ENCODE results near the gene KCTD12.

KCTD12 gene

DNA sequence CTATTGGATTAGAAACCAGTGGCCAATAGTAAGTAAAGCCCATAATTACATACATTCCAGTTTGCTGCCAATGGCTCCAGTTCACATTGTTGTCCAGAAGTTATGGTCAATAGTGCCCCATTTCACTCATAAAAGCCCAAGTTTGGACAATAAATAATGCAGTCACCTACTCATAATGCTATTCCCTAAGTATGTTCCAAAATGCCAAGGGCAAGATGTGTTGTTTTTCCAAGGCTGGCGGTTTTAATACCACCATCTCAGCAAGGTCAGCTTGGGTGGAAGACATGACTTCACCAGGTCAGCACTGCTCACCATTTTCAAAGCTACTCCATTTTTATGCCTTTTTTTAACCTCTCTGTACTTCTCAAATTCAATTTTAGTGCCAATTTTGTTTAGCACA lies 32.7 kb downstream of the KCTD12 start:
- DNase-seq: no peak

GRCh38 chr13:76852986-76853385 lies 33.2 kb downstream of the KCTD12 start:
- no peak for DNase-seq

DNA sequence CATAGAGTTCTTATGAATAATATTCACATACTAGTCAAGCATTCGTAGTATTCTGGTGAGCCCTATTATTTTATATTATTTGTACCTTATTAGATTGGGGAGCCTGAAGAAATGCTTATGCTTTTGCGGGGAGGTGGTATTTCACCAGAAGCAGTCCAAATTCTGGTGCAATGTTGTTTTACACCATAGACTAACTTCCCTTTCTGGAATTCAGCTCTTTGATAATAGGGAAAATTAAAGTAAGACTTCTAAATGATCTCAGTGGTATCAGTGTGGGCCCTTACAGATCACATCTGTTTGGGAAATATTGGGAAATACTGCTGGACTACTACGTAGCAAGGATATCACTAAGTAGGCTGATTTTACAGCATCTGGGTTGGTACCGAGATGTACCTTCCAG lies 34.2 kb downstream of the KCTD12 start:
- no peak for DNase-seq

DNA sequence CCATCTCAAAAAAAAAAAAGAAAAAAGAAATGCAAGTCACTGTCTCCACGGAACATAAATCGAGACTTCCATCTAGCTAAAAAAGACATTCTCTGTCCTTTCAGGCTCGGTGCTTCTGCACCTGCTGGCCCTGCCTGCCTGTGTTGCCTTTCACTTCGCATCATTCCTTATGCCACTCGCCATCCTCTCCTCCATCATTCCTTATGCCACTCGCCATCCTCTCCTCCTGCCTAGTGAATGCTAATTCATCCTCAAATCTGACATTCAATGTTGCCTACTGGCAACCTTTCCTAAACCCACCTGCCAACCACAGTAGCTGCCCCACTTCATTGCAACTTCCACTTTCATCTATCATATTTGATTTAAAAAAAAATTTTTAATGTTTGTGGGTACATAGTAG lies 36.7 kb downstream of the KCTD12 start:
- DNase-seq: no peak

DNA sequence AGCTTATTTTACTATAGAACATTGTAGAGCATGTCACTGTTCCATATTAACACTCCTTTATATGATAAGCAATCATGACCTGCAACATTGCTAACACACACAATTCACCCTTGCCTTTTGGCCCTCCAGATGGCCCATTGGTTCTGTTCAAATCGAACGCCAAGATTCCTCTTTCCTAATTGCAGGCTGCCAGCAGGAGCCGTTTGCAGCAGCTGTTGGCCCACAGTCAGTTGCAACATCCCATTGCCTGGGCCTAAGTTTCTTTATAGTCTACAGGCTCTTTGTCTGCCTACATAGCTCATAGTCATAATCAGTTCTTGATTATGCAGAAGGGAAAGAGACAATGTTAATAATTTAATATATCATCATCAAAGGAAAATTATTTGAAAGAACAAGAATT lies 37.6 kb downstream of the KCTD12 start:
- no peak for DNase-seq

GRCh38 chr13:76846363-76846762 lies 39.8 kb downstream of the KCTD12 start:
- no peak for DNase-seq

DNA sequence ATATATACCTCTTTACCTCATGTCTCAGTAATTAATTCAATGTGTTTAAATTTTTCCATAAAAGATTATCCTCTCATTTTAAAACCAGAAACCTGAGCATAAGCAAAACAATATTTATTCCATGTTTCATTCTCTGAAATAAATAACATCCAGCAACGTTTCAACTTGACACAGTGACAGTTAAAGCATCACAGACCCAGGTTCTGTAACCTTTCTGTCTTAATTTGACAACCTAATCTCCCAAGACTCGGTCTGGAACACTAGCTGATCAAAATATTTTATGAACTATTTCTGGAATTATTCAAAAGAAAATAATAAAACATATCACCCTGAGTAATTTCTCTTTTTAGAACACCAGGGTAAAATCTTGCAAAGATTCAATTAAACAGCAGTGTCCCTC lies 40.3 kb downstream of the KCTD12 start:
- no peak for DNase-seq

DNA sequence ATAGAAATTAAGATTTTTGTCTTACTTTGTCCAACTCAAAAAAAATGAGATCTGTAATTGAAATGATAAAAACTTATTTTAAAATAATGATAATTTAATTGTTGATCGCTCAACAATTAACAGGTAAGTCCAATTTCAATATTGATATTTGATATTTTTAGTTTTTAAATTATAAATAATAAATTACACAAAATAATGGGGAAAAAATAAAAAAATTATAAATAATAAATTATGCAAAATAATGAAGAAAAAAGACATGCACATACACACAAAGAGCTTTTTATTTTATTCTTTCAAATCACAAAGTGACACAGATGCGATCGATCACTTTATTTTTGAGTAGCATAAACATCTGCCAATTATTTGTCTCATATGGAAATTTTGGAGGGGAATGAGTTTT lies 40.8 kb downstream of the KCTD12 start:
- no peak for DNase-seq

DNA sequence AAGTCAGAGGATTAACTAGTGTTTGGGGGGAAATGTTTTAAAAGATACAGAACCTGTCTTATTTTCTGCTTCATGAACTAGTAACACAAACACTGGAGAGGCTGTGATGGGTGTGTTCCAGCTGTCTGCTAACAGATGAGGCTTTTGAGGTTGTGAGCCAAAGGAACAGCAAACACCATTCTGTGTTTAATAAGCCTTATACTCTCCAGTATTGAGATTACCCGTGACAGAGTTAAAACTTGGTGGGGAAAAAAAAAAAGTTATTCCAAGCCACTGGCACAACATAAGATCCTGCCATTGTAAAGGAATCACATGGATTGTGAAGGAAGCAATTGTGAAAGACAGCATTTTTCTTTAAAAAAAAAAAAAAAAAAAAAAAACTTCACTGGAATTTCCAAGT lies 48.4 kb downstream of the KCTD12 start:
- no peak for DNase-seq

- DNase-seq: no peak
These were observed 49.9 kb downstream of the KCTD12 start for GRCh38 chr13:76836311-76836710.

DNA sequence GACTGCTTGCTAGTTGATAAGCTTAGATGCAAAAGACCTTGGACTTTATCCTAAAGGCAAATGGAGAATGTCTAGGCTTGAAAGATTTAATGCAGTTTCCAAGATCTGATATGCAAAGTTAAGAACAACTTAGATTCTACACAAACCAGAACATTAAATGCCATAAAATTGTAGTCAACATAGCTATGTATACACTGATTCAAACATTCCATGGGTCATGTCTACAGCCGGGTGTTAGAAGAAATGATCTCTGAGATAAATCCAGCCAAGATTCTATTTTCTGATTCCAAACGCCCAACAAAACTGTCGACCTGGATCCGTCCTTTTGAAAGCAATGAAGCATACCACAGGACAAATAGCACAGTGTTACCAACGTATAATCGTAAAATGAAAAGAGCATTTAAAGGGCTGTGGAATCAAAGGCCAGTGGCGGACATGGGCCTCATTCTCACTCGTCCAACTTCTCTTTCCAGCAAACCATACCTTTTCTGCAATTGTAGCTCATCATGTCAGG lies 52.7 kb downstream of the KCTD12 start:
- DNase-seq: no peak

DNA sequence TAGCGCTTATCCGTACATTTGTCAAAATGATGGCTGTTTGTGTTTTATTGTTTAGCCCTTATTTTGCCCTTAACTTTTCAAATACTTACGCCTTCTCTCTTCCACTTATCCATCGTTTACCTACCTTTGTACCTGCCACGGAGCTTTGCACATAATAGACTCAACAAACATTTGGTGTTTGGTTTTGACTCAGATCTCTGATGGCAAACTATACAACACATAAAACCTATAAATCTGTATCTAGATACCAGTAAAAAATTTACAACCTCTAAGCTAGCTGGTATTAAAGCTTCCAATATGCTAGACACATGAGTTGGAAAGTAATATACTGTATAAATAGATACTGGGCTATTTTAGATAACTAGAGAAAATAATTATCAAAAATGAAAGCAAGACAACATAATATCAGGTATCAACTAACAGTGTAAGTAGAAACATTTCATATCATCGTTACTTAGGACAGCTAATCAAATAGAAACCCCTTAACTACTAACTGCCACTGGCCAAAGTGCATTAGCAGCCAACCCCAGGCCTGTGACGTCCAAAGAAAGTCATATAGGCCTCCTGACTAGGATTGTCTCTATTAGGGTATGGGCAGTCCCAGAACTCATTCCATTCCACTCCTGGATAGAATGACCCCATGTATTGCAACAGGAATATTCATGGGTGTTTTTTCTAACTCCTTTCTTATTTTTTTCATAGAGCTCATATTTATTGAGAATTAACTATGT lies 53.8 kb downstream of the KCTD12 start:
- DNase-seq: no peak

- DNase-seq: no peak
These were observed 55.4 kb downstream of the KCTD12 start for GRCh38 chr13:76830805-76831204.

Measured in NCI-H187 (cell line).